NCI-H1105 (cell line): ENCODE results near the gene KCNQ1.

Experiments
- DNase-seq: peaks from one replicate; lab custom pipeline; 2025; lab: John Stamatoyannopoulos, UW

Gene KCNQ1

DNA sequence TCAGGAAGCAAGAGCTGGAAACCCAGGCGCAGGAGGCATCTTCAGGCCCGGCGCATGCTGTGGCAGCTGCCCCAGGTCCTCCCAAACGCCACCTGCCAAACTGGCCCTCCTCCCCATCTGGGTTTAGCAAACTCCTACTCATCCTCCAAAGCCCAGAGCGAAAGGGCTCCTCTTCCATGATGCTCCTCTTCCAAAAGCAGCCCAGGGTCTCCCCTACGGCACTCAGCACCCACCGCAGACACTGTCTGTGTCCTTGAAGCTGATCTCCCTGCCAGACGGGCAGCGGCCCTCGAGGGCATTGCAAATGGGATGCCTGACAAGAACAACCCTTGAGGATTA lies 414.9 kb downstream of the KCNQ1 start:
- DNase-seq = no peak

DNA sequence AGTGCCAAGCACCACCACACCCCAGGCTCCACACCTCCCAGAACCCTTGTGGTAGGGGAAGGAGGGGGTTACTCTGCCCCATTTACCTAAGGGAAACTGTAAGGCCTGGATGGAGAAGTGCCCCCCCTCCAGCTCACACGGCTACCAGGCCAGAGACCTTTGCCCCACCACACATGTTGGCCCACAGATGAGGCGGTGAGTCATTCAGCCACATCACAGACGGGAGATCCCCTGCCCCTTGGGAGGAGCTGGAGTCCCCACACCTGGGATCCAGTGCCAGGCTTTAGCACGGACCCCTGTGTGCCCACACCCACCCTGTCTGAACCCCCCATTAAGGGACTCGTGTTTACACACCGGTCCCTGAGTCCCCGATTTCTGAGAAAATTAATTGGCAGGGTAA lies 415.8 kb downstream of the KCNQ1 start:
- DNase-seq = no peak

DNA sequence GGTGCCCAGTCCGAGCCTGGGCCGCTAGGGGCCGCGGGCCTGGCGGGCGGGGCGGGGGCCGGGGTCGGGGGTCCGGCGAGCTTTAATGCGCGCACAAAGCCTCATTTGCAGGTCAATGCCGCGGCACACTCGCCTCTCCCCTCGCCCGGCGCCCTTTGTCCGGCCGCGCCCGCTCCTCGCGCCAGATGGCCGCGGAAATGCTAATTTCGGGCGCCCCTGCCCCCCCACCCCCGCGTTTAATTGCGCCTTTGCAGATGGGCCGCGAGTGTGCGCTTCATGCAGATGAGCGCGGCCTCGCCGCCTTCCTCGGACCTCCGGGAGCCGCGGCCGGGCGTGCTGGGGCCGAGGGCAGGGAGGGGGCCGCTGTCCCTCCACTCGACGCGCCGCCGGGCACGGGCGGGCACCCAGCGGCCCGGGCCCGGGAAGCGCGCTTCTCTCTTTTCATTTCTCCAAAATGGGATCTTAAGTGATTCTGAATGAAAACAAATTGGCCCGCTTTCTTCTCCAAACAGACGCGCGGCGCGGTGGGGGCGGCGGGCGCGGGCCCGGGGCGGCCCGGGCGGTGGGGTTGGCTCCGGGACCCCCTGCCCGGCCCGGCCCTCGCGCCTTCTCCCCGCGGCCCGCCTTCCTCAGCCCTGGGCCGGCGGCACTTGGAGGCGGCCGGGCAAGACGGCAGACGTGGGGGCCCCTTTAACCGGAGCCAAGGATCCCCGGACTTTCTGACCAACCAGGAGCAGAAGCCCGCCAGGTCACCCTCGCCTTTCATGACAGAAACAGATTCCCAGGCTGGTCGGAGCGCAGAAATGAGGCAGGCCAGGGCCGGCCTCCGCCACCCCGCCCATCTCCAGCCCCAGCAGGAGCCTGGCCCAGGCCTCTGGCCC lies 417.8 kb downstream of the KCNQ1 start:
- no peak for DNase-seq

DNA sequence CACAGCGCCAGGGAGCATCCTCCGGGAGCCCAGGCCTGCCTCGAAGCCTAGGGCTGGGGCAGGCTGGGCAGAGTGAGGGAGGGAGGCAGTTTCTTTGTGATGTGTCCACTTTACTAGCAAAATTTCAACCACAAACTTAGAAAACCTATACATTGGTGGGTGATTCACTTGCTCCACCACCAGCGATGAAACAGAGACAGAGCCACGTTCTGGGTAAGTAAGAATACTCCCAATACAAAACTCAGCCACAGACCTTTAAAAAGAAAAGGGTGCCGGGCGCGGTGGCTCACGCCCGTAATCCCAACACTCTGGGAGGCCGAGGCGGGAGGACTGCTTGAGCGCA lies 418.4 kb downstream of the KCNQ1 start:
- no peak for DNase-seq

DNA sequence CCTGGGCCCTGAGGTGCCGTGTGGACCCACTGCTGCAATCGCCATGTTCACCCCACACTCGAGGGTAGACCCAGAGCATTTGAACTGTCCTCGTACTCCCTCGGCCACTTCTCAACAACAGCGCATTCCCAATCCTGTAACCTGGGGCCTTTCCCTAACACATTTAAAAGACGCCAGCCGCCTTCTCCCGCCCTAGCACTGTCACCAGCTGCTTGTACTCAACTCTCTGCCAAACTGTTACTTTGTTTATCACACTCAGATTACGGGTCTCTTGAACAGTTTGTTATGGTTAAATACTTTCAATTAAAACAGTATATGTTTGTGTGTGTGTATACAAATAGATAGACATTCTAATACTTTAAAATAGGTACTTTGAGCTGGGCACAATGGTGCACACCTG lies 420.1 kb downstream of the KCNQ1 start:
- DNase-seq = no peak

DNA sequence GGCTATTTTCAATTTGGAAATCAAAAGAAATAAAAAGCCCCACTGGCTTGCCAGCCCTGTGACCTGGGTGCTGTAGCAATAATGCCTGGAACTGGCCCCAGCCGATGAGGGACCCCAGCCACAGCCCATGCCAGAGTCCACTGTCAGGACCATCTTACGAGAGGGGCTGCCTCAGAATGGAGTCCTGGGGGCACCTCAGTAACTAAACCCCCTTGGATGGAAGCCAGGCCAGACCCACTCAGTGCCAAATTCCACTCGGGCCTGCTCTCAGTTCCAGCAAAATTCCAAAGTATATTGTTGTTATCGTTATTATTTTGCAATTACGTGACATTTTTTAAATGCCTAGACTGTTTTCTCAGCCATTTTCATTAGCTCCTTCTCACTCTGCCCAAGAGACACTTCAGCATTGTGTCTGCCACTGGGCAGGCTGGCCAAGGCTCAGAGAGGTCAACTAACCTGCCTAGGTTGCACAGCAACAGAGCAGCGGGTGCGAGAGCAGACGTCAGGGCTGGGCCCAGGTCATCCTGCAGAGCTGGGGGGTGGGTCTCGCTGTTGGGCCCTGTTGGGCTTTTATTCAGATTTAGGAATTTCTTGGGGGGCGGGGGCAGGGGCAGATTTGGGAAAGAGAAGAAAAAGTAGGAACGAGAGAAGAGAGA lies 421.2 kb downstream of the KCNQ1 start:
- DNase-seq = no peak

DNA sequence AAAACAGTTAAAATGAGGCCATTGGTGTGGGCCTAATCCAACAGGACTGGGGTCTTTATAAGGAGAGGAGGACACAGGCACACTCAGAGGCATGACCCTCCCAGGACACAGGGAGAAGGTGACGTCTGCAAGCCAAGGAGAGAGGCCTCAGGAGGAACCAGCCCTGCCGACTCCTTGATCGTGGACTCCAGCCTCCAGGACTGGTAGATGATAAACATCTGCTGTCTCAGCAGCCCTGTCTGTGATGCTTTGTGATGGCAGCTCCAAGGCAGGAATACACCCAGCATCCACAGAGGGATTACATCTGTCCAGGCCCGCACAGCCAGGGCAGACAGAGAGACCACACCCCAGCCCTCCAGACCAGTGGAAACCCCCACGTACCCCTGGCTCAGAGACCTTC lies 422.3 kb downstream of the KCNQ1 start:
- no peak for DNase-seq

DNA sequence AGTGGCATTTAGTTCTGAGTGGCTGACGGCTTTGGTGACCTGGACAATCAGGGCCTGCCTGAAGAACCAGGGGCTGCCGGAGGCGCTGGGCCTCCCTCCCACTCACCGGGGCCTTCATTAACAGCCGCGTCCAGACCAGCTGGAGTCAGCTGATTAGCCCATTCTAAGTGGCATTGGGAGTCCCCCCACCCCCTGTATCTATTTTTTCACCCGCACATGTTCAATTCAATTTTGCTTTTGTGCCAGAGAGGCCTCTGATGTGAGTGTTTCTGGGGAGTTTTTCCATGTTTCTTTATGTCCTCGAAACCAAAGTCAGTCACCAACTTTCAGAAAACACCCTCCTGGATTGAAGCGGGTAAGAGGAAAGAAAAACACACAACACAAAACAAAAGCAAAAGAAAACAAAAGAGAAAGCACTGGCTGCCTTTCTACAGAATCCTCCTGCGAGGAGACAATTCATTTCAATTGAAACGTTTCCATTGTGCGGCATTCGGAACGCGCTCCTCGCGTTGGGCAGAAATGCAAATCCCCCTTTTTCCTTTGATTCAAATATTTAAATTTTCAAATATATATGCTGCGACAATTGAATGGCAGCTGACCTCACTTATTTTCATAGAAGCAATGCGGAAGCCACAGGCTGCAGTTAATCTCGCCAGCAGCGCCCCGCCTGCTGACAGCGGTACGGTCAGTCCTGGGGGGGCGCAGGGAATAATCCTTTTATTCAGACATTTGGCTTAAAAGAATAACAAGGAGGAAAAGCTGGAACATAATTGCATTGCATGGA lies 423.1 kb downstream of the KCNQ1 start:
- DNase-seq = no peak

DNA sequence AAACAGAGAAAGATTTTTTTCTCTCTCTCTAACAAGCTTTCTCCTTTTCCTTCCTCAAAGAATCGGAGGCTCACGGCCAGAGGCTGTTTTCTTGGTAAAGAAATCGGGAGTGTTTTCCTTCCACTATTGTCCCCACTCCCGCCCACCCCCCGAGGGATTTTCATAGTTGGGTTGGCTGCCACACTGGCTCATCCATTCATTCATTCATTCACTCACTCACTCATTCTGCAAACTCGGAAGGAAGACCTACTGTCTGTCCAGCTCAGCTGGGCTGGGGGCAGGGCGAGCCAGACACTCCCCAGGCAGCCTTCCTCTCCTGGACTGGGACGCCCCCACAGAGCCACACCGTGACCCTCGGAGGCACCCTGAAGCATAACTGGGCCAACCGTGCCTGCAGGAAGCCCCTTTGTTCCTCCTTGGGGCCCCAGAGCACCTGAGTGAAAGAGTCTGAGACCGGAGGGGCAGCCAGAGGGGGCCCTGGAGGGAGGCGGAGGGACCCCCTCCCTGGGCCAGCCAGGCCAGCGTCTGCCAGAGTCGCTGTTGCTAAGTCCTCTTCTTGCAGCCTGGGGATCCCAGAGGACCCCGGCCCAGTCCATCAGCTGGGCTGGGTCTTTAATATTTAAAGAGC lies 423.8 kb downstream of the KCNQ1 start:
- DNase-seq = no peak

DNA sequence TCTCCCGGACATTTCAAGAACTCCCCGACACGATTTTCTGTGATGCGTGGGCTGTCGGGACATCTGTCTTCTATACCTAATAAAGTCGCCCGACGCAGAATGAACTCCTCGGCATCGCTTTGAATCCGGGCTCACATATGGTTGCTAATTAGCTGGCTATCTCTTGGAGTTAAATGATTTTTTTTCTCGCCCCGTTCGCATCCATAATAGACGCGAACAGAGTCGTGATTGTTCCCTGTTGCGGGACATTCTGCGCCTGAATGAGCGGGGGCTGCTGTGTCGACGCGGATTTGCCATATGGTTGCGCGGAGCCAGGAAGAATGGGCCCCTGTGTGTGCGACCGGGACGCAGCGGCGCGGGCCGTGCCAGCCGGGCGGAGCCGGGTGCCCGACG lies 424.3 kb downstream of the KCNQ1 start:
- no peak for DNase-seq

DNA sequence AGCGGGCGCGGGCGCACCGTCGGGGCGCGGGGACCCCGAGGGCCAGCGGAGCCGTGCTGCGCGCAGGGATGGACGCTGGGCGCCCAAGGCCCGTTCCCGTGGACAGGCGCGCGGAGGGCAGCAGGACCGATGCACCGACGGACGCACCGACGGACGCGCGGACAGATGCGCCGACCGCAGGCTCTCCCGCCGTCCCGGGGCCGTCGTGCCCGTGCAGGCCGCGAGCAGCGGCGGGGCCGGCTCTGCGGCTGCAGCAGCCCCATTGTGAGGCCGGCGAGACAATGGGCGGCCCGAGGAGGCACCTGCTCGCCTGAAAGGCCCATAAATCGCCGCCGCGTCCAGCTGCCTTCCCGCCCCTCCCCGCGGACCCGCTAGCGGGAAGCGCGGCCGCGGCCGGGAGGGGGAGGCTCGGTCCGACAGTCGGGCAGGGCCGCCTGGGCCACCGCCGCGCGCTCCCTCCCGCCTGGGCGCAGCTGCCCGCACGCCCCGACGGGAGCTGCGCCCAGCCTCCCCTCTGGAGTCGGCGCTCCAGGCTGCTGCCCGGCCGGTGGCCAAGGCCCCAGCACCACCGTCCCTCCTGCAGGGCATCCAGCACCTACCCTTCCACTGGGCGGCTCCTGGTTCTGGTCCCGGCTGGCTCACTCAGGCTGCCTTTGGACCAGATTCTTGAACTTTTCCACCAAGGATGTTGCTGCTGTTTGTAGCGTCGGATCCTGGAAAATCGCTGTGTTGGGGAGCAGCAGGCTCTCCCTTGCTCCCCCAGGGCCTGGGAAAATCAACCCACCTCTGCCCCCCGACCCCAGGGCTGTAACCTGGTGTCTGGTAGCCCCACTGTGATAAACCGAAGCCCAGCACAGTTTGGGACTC lies 425.0 kb downstream of the KCNQ1 start:
- DNase-seq = no peak

DNA sequence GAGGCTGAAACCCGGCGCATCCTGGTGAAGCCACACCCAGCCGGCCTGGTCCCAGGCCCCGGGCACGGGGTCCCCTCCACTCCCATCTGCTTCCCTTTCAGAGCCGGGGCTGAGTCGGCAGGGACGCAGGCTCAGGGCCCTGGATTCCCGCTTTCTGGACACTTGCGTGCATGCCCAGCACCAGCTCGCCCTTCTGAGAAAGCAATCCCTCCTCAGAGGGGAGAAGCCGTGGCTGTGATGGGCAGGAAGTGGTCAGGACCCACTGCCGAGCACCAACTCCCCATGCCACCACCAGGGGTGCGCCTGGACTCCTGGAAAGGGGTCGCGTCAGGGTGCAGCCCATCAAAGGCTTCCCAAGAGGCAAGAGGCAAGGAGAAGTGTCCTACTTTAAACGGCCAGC lies 425.7 kb downstream of the KCNQ1 start:
- no peak for DNase-seq

DNA sequence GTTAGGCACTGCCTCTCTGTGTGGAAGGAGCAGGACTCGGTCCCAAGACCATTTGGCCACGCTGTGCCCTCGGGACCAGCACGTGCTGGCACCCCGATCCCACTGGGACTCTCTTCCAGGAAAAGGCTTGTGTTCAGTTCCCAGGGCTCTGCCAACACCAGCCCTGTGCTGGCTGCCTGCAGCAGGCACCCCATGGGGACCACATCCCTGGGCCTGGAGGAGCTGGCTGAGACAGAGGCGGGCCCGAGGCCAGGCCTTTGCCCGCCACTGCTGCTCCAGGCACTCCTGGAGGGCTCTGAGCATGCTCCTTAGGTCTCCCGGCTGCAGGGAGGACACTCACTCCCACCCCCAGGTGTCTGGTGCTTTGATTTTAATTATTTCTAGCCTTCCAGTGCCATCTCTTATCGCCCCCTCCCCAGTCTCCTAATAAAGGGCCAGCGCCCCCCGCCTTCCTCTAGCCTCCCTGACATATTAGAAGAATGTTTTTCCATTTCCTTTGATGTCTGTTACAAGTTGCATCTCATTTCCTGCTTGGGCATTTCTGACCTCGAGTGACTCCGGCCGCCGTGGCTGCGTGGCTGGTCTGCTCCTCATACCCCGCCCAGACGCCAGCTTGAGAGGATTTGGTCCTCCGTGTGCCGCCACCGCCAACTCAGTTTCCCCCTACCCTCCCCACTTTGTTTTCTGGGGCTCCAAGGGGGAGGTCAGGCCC lies 426.3 kb downstream of the KCNQ1 start:
- DNase-seq = no peak

DNA sequence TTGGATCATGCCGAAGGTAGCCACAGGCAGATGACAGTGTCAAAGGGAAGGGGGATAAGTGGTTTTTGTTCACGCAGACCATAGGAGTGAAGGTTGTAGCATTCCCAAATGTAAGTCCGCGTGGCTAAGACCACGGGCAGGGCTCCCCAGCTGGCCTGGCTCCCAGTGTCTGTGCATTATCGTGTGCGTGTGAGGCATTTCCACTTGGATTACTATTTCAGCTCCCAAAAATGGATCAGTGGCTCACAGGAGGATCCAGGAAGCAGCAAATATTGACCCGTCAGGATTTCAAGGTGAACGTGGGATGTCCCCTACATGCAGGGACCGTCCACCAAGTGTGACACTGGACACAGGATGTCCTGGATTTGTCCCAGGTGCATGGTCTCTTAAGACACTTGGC lies 430.2 kb downstream of the KCNQ1 start:
- DNase-seq = no peak

DNA sequence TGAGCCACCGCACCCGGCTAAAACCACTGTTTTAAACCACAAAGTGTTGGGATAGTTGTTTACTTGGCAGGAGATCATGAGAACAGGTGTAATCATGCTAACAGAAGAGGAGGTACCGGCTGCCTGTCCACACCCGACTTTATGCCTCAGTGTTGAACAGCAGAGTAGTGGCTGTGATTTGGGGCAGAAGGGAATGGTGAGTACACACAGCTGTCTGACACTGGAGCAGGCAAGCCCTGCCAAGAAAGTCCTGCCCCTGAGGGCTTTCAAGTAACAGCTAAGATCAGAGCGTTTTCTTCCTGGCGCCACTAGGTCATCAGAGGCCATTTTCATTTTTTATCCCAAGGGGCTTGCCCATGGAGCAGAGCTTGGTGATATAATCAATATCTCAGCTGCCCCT lies 432.7 kb downstream of the KCNQ1 start:
- DNase-seq = no peak

DNA sequence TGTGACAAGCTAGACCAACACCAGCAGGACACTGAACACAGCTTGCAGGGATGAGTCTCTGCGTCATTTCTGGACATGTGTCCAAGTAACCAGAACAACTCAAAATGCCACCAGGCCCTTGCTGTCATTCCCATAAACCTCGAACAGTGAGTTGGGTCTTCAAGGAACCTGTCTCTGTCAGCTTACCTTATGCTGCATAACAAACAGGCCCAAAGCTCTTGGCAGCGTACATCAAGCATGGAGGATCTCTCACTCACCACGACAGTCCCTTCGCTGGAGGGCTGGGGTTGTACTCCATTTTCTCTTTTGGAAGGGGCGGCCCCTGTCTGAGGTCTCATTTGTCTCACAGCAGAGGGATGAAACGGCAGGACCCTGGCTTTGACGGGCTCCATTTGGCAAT lies 434.0 kb downstream of the KCNQ1 start:
- DNase-seq = no peak

DNA sequence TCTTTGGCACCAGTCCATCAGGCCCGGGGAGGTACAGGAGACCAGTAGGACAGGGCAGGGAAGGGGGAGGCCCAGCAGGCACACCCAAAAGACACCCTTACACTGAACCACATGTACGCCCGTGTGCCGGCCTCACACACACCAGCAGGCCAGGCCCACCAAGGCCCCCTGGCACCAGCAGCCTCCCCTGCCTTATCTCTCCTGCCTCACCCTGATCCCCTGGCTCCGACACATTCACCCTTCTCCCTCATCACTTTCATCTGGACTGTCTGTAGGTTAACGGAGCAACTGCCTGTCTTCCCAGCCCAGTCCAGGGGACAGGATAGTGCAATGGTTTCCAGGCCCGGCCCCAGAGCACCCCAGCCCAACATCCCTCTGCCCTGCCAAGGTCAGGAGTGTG lies 435.8 kb downstream of the KCNQ1 start:
- DNase-seq = no peak

DNA sequence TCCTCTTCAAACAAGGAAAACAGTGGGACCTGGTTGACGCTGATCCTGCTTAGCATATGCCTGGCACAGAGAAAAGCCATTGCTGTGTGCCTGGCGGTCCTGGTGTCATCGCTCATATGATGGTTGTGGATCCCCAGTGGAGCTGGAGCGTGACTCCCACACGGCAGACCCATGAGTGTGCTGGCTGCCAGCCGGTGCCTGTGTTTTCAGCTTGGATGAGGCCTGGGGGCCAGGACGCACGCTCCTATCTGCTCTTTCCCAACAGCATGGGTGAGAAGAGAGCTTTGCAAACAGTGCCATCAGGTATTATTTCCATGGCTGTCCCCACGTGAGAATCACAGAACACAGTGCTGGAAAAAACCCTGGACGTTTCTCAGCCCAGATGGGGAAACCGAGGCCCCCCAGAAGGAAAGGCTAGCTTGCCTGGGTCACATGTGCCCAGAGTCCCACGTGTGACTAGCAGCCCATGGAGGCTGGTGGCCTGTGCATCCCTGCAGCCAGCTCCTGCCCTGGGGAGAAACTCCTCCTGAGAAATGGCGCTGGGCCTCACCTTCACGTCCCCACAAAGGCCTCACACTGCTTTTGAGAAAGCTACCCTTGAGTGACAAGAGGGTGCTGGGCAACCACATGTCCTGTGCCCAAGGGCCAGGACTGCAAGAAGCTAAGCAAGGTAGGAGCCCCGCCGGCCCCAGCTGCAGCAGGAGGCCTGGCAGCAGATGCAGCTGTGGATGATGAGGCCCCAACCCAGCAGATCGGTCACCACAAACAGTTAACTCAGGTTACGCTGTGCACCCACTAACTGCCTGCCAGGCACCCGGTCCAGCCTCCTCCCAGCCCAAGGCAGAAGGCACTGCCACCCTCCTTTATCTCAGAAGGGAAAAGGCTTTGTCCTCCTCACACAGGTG lies 436.5 kb downstream of the KCNQ1 start:
- no peak for DNase-seq

DNA sequence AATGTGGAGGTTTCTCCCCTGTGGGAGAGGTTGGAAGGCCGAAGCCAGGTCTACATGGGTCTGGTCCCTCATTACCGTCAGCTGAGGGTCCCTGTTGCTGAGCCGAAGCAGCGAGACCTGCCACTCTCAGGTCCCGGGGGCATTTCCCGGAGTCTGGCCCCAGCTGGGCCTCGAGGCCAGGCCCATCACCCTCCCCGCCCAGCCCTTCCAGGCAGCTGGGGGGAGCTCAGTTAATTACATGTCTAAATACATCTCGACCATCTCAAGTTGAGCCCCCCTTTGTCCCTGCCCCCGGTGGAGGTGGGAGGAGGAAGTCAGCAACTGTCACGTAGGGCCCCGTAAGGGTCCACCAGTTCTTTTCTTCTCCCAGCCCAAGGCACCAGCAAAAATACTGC lies 437.2 kb downstream of the KCNQ1 start:
- no peak for DNase-seq
